ENCODE results near the gene KPNA5.
"Not testable (repeated sequence)": the region's sequence is repeated elsewhere in the genome, so short reads cannot be mapped to it uniquely, and the experiment has no call there.

Gene KPNA5

GRCh38 chr6:116705917-116706316, 24.9 kb downstream of the KPNA5 start:
- Histone ChIP-seq H3K27me3 (ENCODE audit: control insufficient read depth, insufficient read depth, low read length) (no peaks in the 10 kb centered on the region), H3K36me3 (ENCODE audit: control insufficient read depth, insufficient read depth, low read length) (no peaks in the 10 kb centered on the region), H3K9me3 (ENCODE audit: control insufficient read depth, insufficient read depth, low read length) (no peaks in the 10 kb centered on the region), H3K4me1 (ENCODE audit: control insufficient read depth, insufficient read depth, low read length) (no peaks in the 10 kb centered on the region), H3K4me3 (ENCODE audit: low read depth, low read length) (no peak overlapping the region), H3K9ac (ENCODE audit: low read depth, low read length) (no peak overlapping the region)

DNA sequence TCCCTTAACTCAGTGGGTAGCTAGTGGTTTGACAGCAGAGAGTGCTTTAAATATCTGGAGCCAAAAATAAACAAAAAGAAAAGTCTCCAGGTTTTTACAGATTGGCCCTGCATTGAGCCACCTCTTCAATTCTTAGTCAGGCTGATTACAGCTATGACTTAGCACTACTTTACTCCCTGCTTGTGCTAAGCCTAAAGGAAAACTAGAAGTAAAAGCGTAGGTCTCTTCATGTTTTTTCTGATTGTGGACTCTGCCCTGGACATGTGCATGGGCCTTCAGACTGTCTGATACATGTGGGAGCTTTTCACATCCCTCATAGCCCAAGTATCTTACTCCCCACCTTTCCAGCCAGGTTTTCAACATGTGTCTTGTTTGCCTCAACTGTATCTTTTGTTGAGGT, 33.3 kb downstream of the KPNA5 start:
- H3K9ac ChIP-seq (ENCODE audit: low read depth, low read length), result no peak overlapping the region
- H3K4me1 ChIP-seq (ENCODE audit: control insufficient read depth, insufficient read depth, low read length), result no peaks in the 10 kb centered on the region
- H3K27me3 ChIP-seq (ENCODE audit: control insufficient read depth, insufficient read depth, low read length), result no peaks in the 10 kb centered on the region
- peaks cover 6% of the 10 kb centered on the region for H3K36me3 ChIP-seq (ENCODE audit: control insufficient read depth, insufficient read depth, low read length)
- no peaks in the 10 kb centered on the region for H3K9me3 ChIP-seq (ENCODE audit: control insufficient read depth, insufficient read depth, low read length)
- H3K4me3 ChIP-seq (ENCODE audit: low read depth, low read length), result no peak overlapping the region

- Histone ChIP-seq H3K27me3 (ENCODE audit: control insufficient read depth, insufficient read depth, low read length) (no peaks in the 10 kb centered on the region), H3K9me3 (ENCODE audit: control insufficient read depth, insufficient read depth, low read length) (no peaks in the 10 kb centered on the region), H3K4me3 (ENCODE audit: low read depth, low read length) (no peak overlapping the region), H3K36me3 (ENCODE audit: control insufficient read depth, insufficient read depth, low read length) (peaks cover 6% of the 10 kb centered on the region), H3K9ac (ENCODE audit: low read depth, low read length) (no peak overlapping the region), H3K4me1 (ENCODE audit: control insufficient read depth, insufficient read depth, low read length) (no peaks in the 10 kb centered on the region)
Measured at GRCh38 chr6:116714761-116715160, 33.8 kb downstream of the KPNA5 start.

DNA sequence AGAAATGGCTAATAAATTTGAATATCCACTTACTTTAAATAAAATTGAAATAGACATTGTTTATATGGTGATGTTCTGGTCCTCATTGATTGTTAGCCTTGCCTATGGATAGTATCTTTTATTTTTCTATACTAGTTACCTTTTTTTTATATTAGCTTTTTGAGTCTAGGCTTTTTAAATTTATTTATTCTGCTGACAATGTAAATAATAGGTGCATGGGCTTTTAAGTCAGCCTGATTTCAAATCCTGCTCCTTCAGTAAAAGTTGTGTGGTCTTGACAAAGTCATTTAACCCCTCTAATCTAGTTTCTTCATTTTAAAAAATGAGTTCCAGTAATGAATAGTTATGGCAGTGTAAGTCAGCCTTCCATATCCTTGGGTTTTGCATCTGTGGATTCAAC, 45.9 kb downstream of the KPNA5 start:
- Histone ChIP-seq H3K4me1 (ENCODE audit: control insufficient read depth, insufficient read depth, low read length) (no peaks in the 10 kb centered on the region), H3K9me3 (ENCODE audit: control insufficient read depth, insufficient read depth, low read length) (no peaks in the 10 kb centered on the region), H3K27me3 (ENCODE audit: control insufficient read depth, insufficient read depth, low read length) (no peaks in the 10 kb centered on the region), H3K4me3 (ENCODE audit: low read depth, low read length) (no peak overlapping the region), H3K9ac (ENCODE audit: low read depth, low read length) (no peak overlapping the region), H3K36me3 (ENCODE audit: control insufficient read depth, insufficient read depth, low read length) (peaks cover 3% of the 10 kb centered on the region)

GRCh38 chr6:116730513-116730912, 49.5 kb downstream of the KPNA5 start:
- no peaks in the 10 kb centered on the region for H3K9me3 ChIP-seq (ENCODE audit: control insufficient read depth, insufficient read depth, low read length)
- no peaks in the 10 kb centered on the region for H3K36me3 ChIP-seq (ENCODE audit: control insufficient read depth, insufficient read depth, low read length)
- no peak overlapping the region for H3K9ac ChIP-seq (ENCODE audit: low read depth, low read length)
- no peaks in the 10 kb centered on the region for H3K4me1 ChIP-seq (ENCODE audit: control insufficient read depth, insufficient read depth, low read length)
- no peaks in the 10 kb centered on the region for H3K27me3 ChIP-seq (ENCODE audit: control insufficient read depth, insufficient read depth, low read length)
- no peak overlapping the region for H3K4me3 ChIP-seq (ENCODE audit: low read depth, low read length)

- no peak overlapping the region for H3K4me3 ChIP-seq (ENCODE audit: low read depth, low read length)
- H3K4me1 ChIP-seq (ENCODE audit: control insufficient read depth, insufficient read depth, low read length), result no peaks in the 10 kb centered on the region
Measured at GRCh38 chr6:116737004-116737403, 56.0 kb downstream of the KPNA5 start.

GRCh38 chr6:116740486-116740885, 59.5 kb downstream of the KPNA5 start:
- H3K36me3 ChIP-seq (ENCODE audit: control insufficient read depth, insufficient read depth, low read length); H3K4me1 ChIP-seq (ENCODE audit: control insufficient read depth, insufficient read depth, low read length); H3K9ac ChIP-seq (ENCODE audit: low read depth, low read length): not testable (repeated sequence)

More at GRCh38 chr6:116737004-116737403, 56.0 kb downstream of the KPNA5 start:
- Histone ChIP-seq H3K36me3 (ENCODE audit: control insufficient read depth, insufficient read depth, low read length) (no peaks in the 10 kb centered on the region), H3K27me3 (ENCODE audit: control insufficient read depth, insufficient read depth, low read length) (no peaks in the 10 kb centered on the region), H3K9me3 (ENCODE audit: control insufficient read depth, insufficient read depth, low read length) (no peaks in the 10 kb centered on the region), H3K9ac (ENCODE audit: low read depth, low read length) (no peak overlapping the region)

GRCh38 chr6:116741571-116741970, 60.6 kb downstream of the KPNA5 start:
- Histone ChIP-seq H3K9me3 (ENCODE audit: control insufficient read depth, insufficient read depth, low read length) (no peaks in the 10 kb centered on the region), H3K27me3 (ENCODE audit: control insufficient read depth, insufficient read depth, low read length) (no peaks in the 10 kb centered on the region), H3K4me3 (ENCODE audit: low read depth, low read length) (no peak overlapping the region), H3K36me3 (ENCODE audit: control insufficient read depth, insufficient read depth, low read length) (no peaks in the 10 kb centered on the region), H3K9ac (ENCODE audit: low read depth, low read length) (no peak overlapping the region), H3K4me1 (ENCODE audit: control insufficient read depth, insufficient read depth, low read length) (peaks cover 4% of the 10 kb centered on the region)

More at GRCh38 chr6:116740486-116740885, 59.5 kb downstream of the KPNA5 start:
- not testable (repeated sequence) for H3K4me3 ChIP-seq (ENCODE audit: low read depth, low read length); H3K27me3 ChIP-seq (ENCODE audit: control insufficient read depth, insufficient read depth, low read length); H3K9me3 ChIP-seq (ENCODE audit: control insufficient read depth, insufficient read depth, low read length)

DNA sequence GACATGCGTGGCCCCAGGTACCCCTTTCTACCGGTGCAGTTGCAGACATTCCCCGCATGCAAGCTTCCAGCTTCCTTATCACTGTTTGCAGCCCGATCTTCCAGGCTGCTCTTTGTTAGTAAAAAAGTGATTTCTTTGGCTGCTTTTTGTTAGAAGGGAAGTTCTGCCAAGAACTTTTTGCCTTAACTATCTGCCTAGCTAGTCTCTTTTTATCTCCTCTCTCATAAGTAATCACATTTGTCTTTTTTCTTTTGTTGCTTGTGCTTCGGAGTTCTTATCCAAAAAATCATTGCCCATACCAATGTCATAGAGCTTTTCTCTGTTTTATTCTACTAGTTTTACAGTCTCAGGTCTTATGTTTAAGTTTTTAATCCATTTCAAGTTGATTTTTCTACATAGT, 64.2 kb downstream of the KPNA5 start:
- Histone ChIP-seq H3K9ac (ENCODE audit: low read depth, low read length) (no peak overlapping the region), H3K27me3 (ENCODE audit: control insufficient read depth, insufficient read depth, low read length) (no peaks in the 10 kb centered on the region), H3K4me3 (ENCODE audit: low read depth, low read length) (no peak overlapping the region), H3K36me3 (ENCODE audit: control insufficient read depth, insufficient read depth, low read length) (no peaks in the 10 kb centered on the region), H3K4me1 (ENCODE audit: control insufficient read depth, insufficient read depth, low read length) (peaks cover 4% of the 10 kb centered on the region), H3K9me3 (ENCODE audit: control insufficient read depth, insufficient read depth, low read length) (no peaks in the 10 kb centered on the region)

GRCh38 chr6:116761779-116762178, 80.8 kb downstream of the KPNA5 start:
- Histone ChIP-seq H3K4me3 (ENCODE audit: low read depth, low read length) (no peak overlapping the region), H3K36me3 (ENCODE audit: control insufficient read depth, insufficient read depth, low read length) (no peaks in the 10 kb centered on the region), H3K27me3 (ENCODE audit: control insufficient read depth, insufficient read depth, low read length) (peaks cover 27% of the 10 kb centered on the region), H3K9me3 (ENCODE audit: control insufficient read depth, insufficient read depth, low read length) (no peaks in the 10 kb centered on the region), H3K4me1 (ENCODE audit: control insufficient read depth, insufficient read depth, low read length) (peaks cover 6% of the 10 kb centered on the region), H3K9ac (ENCODE audit: low read depth, low read length) (no peak overlapping the region)

- Histone ChIP-seq H3K9ac (ENCODE audit: low read depth, low read length) (no peak overlapping the region), H3K9me3 (ENCODE audit: control insufficient read depth, insufficient read depth, low read length) (no peaks in the 10 kb centered on the region), H3K27me3 (ENCODE audit: control insufficient read depth, insufficient read depth, low read length) (peaks cover 32% of the 10 kb centered on the region), H3K36me3 (ENCODE audit: control insufficient read depth, insufficient read depth, low read length) (no peaks in the 10 kb centered on the region), H3K4me1 (ENCODE audit: control insufficient read depth, insufficient read depth, low read length) (peaks cover 6% of the 10 kb centered on the region), H3K4me3 (ENCODE audit: low read depth, low read length) (no peak overlapping the region)
Measured at GRCh38 chr6:116762235-116762634, 81.2 kb downstream of the KPNA5 start.

- Histone ChIP-seq H3K36me3 (ENCODE audit: control insufficient read depth, insufficient read depth, low read length) (no peaks in the 10 kb centered on the region), H3K27me3 (ENCODE audit: control insufficient read depth, insufficient read depth, low read length) (peaks cover 35% of the 10 kb centered on the region), H3K9ac (ENCODE audit: low read depth, low read length) (no peak overlapping the region), H3K9me3 (ENCODE audit: control insufficient read depth, insufficient read depth, low read length) (no peaks in the 10 kb centered on the region), H3K4me1 (ENCODE audit: control insufficient read depth, insufficient read depth, low read length) (peaks cover 6% of the 10 kb centered on the region), H3K4me3 (ENCODE audit: low read depth, low read length) (no peak overlapping the region)
Measured at GRCh38 chr6:116763048-116763447, 82.0 kb downstream of the KPNA5 start.
